K562 (cell line): ENCODE measurements around the gene RCC1. TPM values are rescaled to one million over a fixed set of nuclear protein-coding genes. Genes with fewer than 3 reads are reported as not detected.
A peak's percentile ranks its signal among the peaks of the same experiment; 100 is the strongest.

Experiments used
- BMI1 ChIP-seq: fragments of 150-350 bp; IDR thresholded peaks from 2 replicates; pipeline ENCODE4 v1.6.1; 2014; ENCODE audit warnings: low read length
- BRF1 ChIP-seq: IDR thresholded peaks from 3 replicates; pipeline ENCODE4 v1.6.1; 2011; ENCODE audit warnings: borderline replicate concordance, mild to moderate bottlenecking; ENCODE audit not compliant: insufficient read length; ENCODE audit errors: extremely low read depth
- CXXC5 ChIP-seq: fragments of 250-450 bp; sonication (Bioruptor Pico); IDR thresholded peaks from 2 replicates; pipeline ENCODE4 v1.8.0; 2022; ENCODE audit warnings: inconsistent platforms, mild to moderate bottlenecking, moderate library complexity
- GTF2F1 ChIP-seq: IDR thresholded peaks from 2 replicates; pipeline ENCODE4 v1.6.1; 2011; ENCODE audit warnings: low read depth, low read length, improper control_type of control experiment
- ILK ChIP-seq: fragments of 450-650 bp; IDR thresholded peaks from 2 replicates; pipeline ENCODE4 v1.6.1; 2016; ENCODE audit warnings: missing genetic modification characterization, low read depth, mild to moderate bottlenecking, missing compliant biosample characterization, moderate library complexity, borderline replicate concordance
- KAT8 ChIP-seq: fragments of 450-650 bp; IDR thresholded peaks from 2 replicates; pipeline ENCODE4 v1.6.1; 2016; ENCODE audit warnings: low read depth, mild to moderate bottlenecking
- MCM3 ChIP-seq: fragments of 450-650 bp; IDR thresholded peaks from 2 replicates; pipeline ENCODE4 v1.6.1; 2016
- PHF8 ChIP-seq: fragments of 200-600 bp; sonication (generic); IDR thresholded peaks from 2 replicates; pipeline ENCODE4 v1.6.1; 2012; ENCODE audit warnings: mixed run types, mild to moderate bottlenecking, inconsistent platforms, low read length, moderate library complexity, borderline replicate concordance
- RBM15 ChIP-seq: fragments of 200-400 bp; formaldehyde crosslinking; IDR thresholded peaks from 2 replicates; pipeline ENCODE4 v1.6.1; 2018; ENCODE audit warnings: mild to moderate bottlenecking, low read length, moderate library complexity; ENCODE audit not compliant: insufficient read depth
- SAP30 ChIP-seq: fragments of 200-600 bp; sonication (generic); IDR thresholded peaks from 2 replicates; pipeline ENCODE4 v1.6.1; 2012; ENCODE audit warnings: borderline replicate concordance, low read depth, mild to moderate bottlenecking, moderate library complexity, low read length, control low read depth, inconsistent platforms; ENCODE audit not compliant: insufficient read depth, poor library complexity, severe bottlenecking
- SETDB1 ChIP-seq: IDR thresholded peaks from one replicate; pipeline ENCODE4 v1.6.1; 2012; ENCODE audit warnings: low read length, control low read depth, inconsistent platforms
- SRSF1 ChIP-seq: fragments of 200-400 bp; formaldehyde crosslinking; IDR thresholded peaks from 2 replicates; pipeline ENCODE4 v1.6.1; 2017; ENCODE audit warnings: mild to moderate bottlenecking, low read depth, low read length, moderate library complexity
- STAG1 ChIP-seq: sonication (generic); formaldehyde crosslinking; IDR thresholded peaks from 2 replicates; pipeline ENCODE4 v1.5.0; 2020; ENCODE audit warnings: missing genetic modification reagents, borderline replicate concordance
- STAT5A ChIP-seq: IDR thresholded peaks from 2 replicates; pipeline ENCODE4 v1.6.1; 2012; ENCODE audit warnings: low read length, inconsistent platforms, borderline replicate concordance
- TSC22D4 ChIP-seq: fragments of 450-650 bp; IDR thresholded peaks from 2 replicates; pipeline ENCODE4 v1.6.1; 2016; ENCODE audit warnings: missing genetic modification characterization, missing biosample characterization, control low read depth
- ZFX ChIP-seq: sonication (generic); formaldehyde crosslinking; IDR thresholded peaks from 2 replicates; pipeline ENCODE4 v1.8.0; 2022; ENCODE audit warnings: mild to moderate bottlenecking, missing genetic modification reagents, moderate library complexity
- ZNF124 ChIP-seq: sonication (generic); formaldehyde crosslinking; IDR thresholded peaks from 2 replicates; pipeline ENCODE4 v1.8.1; 2022; ENCODE audit warnings: missing genetic modification reagents
- ZNF280B ChIP-seq: fragments of 250-450 bp; sonication (Bioruptor Pico); IDR thresholded peaks from 2 replicates; pipeline ENCODE4 v1.5.1; 2021; ENCODE audit warnings: mild to moderate bottlenecking
- polyA plus RNA-seq, 8 experiments: library from polyadenylated mRNA; depleted of rRNA in 4 of 8; stranded (reverse) in 5 of 8; unstranded in 3 of 8; fragments of >200 nt; fragmentation: Nextera tagmentation in 2 of 8; fragmentation: Illumina TruSeq in 1 of 8; extraction: Ambion mirVana in 2 of 8; extraction: Trizol in 1 of 8; gene quantifications; 2 replicates each; pipeline versions ENCODE4 v1.2.1 to v1.2.3, GENCODE V29; 2011 to 2014; ENCODE audit warnings: inconsistent platforms in 1 of 8, missing spikeins in 1 of 8
- total RNA-seq, 7 experiments: library from RNA; depleted of rRNA in 6 of 7; stranded (reverse); fragments of >200 nt in 6 of 7; fragmentation: Illumina TruSeq in 2 of 7; extraction: Trizol in 2 of 7; gene quantifications; 2 replicates each; pipeline versions ENCODE4 v1.2.1 to v1.2.3, GENCODE V29; 2011 to 2021; ENCODE audit warnings: low replicate concordance in 1 of 7
- TF ChIP-seq, protein P1 (sequence below): fragments of 200-400 bp; formaldehyde crosslinking; IDR thresholded peaks from 2 replicates; pipeline ENCODE4 v1.6.1; 2017; ENCODE audit warnings: mild to moderate bottlenecking, low read depth, low read length, moderate library complexity
- TF ChIP-seq, protein P2 (sequence below): sonication (generic); formaldehyde crosslinking; IDR thresholded peaks from 2 replicates; pipeline ENCODE4 v1.8.0; 2022; ENCODE audit warnings: missing genetic modification reagents, mild to moderate bottlenecking, moderate library complexity, borderline replicate concordance

Gene RCC1
- total and polyA plus RNA-seq, 9 of the 15 experiments (the other 6 are each of a cell fraction or from before 2014, with no cell fraction given) = 16.4 to 202 (median 107) TPM

GRCh38 chr1:28552758-28553663 is 47.2 kb downstream of the RCC1 start, which contains the start of gene TRNAU1AP (continued):
- TF ChIP-seq, protein P1, sequence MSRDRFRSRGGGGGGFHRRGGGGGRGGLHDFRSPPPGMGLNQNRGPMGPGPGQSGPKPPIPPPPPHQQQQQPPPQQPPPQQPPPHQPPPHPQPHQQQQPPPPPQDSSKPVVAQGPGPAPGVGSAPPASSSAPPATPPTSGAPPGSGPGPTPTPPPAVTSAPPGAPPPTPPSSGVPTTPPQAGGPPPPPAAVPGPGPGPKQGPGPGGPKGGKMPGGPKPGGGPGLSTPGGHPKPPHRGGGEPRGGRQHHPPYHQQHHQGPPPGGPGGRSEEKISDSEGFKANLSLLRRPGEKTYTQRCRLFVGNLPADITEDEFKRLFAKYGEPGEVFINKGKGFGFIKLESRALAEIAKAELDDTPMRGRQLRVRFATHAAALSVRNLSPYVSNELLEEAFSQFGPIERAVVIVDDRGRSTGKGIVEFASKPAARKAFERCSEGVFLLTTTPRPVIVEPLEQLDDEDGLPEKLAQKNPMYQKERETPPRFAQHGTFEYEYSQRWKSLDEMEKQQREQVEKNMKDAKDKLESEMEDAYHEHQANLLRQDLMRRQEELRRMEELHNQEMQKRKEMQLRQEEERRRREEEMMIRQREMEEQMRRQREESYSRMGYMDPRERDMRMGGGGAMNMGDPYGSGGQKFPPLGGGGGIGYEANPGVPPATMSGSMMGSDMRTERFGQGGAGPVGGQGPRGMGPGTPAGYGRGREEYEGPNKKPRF = no peak
- no peak for TF ChIP-seq SRSF1
- no peak for TF ChIP-seq ZNF124
- TF ChIP-seq MCM3 = no peak
- no peak for TF ChIP-seq STAT5A
- TF ChIP-seq SETDB1 = no peak
- no peak for TF ChIP-seq TSC22D4 (tag)
- TF ChIP-seq, protein P2, sequence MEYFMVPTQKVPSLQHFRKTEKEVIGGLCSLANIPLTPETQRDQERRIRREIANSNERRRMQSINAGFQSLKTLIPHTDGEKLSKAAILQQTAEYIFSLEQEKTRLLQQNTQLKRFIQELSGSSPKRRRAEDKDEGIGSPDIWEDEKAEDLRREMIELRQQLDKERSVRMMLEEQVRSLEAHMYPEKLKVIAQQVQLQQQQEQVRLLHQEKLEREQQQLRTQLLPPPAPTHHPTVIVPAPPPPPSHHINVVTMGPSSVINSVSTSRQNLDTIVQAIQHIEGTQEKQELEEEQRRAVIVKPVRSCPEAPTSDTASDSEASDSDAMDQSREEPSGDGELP (CRISPR knock-in tag) = peak; percentile 95
- TF ChIP-seq ILK (tag) = no peak
- TF ChIP-seq GTF2F1 = no peak
- peak; percentile 39; the same call in 1 of the 2 replicates for TF ChIP-seq KAT8
- TF ChIP-seq SAP30 = peak; percentile 76
- TF ChIP-seq ZFX (CRISPR knock-in tag) = peak; percentile 78
- TF ChIP-seq ZNF280B (CRISPR knock-in tag) = no peak
- TF ChIP-seq CXXC5 (CRISPR knock-in tag) = peak; percentile 89
- TF ChIP-seq BRF1 = no peak
- TF ChIP-seq BMI1 = 0 out of 2 replicates have a peak, but pooled peaks have one; percentile 13
- no peak for TF ChIP-seq RBM15
- no peak for TF ChIP-seq STAG1 (CRISPR knock-in tag)
- peak; percentile 75; the same call in 1 of the 2 replicates for TF ChIP-seq PHF8
